Neural progenitor cell (in vitro differentiated cells): Measurements from ENCODE around the gene PILRA. TPM values are rescaled to one million over a fixed set of nuclear protein-coding genes. Genes with fewer than 3 reads are reported as not detected.
"Not testable (repeated sequence)": the region's sequence is repeated elsewhere in the genome, so short reads cannot be mapped to it uniquely, and the experiment has no call there.

Source experiments
- DNase-seq: peaks from one replicate; pipeline ENCODE4 v3.0.0-alpha.2; 2016; ENCODE audit warnings: low spot score
- H2AFZ ChIP-seq: fragments of 200-600 bp; sonication (generic); replicated peaks from 2 replicates; pipeline ENCODE4 v1.6.1; 2016; ENCODE audit warnings: antibody characterized with exemption
- H3F3A ChIP-seq: fragments of 200-600 bp; sonication (generic); 2 replicates; pipeline ENCODE4 v1.6.1; 2016; ENCODE audit warnings: antibody characterized with exemption, low read depth
- H3K27ac ChIP-seq: fragments of 200-600 bp; sonication (generic); 2 replicates; pipeline ENCODE4 v1.5.1; 2016; ENCODE audit warnings: mild to moderate bottlenecking
- H3K27me3 ChIP-seq: fragments of 200-600 bp; sonication (generic); 2 replicates; pipeline ENCODE4 v1.6.1; 2016; ENCODE audit warnings: mild to moderate bottlenecking, moderate library complexity
- H3K36me3 ChIP-seq: fragments of 200-600 bp; sonication (generic); 2 replicates; pipeline ENCODE4 v1.5.1; 2016
- H3K4me1 ChIP-seq: fragments of 200-600 bp; sonication (generic); 2 replicates; pipeline ENCODE4 v1.6.1; 2016; ENCODE audit warnings: mixed run types
- H3K4me2 ChIP-seq: fragments of 200-600 bp; sonication (generic); 2 replicates; pipeline ENCODE4 v1.6.1; 2016
- H3K4me3 ChIP-seq: fragments of 200-600 bp; sonication (generic); 2 replicates; pipeline ENCODE4 v1.5.1; 2016
- H3K79me2 ChIP-seq: fragments of 200-600 bp; sonication (generic); 2 replicates; pipeline ENCODE4 v1.6.1; 2016; ENCODE audit warnings: low read depth
- H3K9ac ChIP-seq: fragments of 200-600 bp; sonication (generic); 2 replicates; pipeline ENCODE4 v1.6.1; 2016
- H3K9me3 ChIP-seq: fragments of 200-600 bp; sonication (generic); 2 replicates; pipeline ENCODE4 v1.5.1; 2016; ENCODE audit warnings: low read depth
- H4K20me1 ChIP-seq: fragments of 200-600 bp; sonication (generic); 2 replicates; pipeline ENCODE4 v1.6.1; 2016; ENCODE audit warnings: low read depth
- H3K27ac Mint-ChIP-seq: 3 replicates; pipeline ENCODE4 v1.8.0; 2021; ENCODE audit warnings: mixed read lengths
- H3K27me3 Mint-ChIP-seq: 2 replicates; pipeline ENCODE4 v1.8.0; 2022; ENCODE audit warnings: low read depth, mild to moderate bottlenecking, inconsistent platforms, moderate library complexity, mixed read lengths; ENCODE audit not compliant: insufficient read depth
- H3K36me3 Mint-ChIP-seq: 3 replicates; pipeline ENCODE4 v1.8.0; 2021; ENCODE audit warnings: mixed read lengths
- H3K4me1 Mint-ChIP-seq: 3 replicates; pipeline ENCODE4 v1.8.0; 2021; ENCODE audit warnings: mixed read lengths
- H3K4me3 Mint-ChIP-seq: 3 replicates; pipeline ENCODE4 v1.8.0; 2021; ENCODE audit warnings: mild to moderate bottlenecking, moderate library complexity, mixed read lengths
- H3K9me3 Mint-ChIP-seq: 3 replicates; pipeline ENCODE4 v1.8.0; 2020; ENCODE audit warnings: mixed read lengths
- EZH2 ChIP-seq: fragments of 200-600 bp; sonication (generic); IDR thresholded peaks from 2 replicates; pipeline ENCODE4 v1.6.1; 2017; ENCODE audit warnings: antibody characterized with exemption, mild to moderate bottlenecking, moderate library complexity
- EZH2phosphoT487 ChIP-seq: fragments of 200-600 bp; sonication (generic); IDR thresholded peaks from 2 replicates; pipeline ENCODE4 v1.6.1; 2017; ENCODE audit warnings: antibody characterized with exemption
- total RNA-seq: library from RNA; depleted of rRNA; stranded (reverse); fragments of >200 nt; gene quantifications from 2 replicates; pipeline ENCODE4 v1.2.3, GENCODE V29; 2015; ENCODE audit warnings: low replicate concordance
- TF ChIP-seq, protein P1 (sequence below): fragments of 200-600 bp; sonication (generic); IDR thresholded peaks from 2 replicates; pipeline ENCODE4 v1.5.1; 2017; ENCODE audit warnings: antibody characterized with exemption, mild to moderate bottlenecking

Gene PILRA
- total RNA-seq, 1 donor from 2014 or later: 6.7 TPM

DNA sequence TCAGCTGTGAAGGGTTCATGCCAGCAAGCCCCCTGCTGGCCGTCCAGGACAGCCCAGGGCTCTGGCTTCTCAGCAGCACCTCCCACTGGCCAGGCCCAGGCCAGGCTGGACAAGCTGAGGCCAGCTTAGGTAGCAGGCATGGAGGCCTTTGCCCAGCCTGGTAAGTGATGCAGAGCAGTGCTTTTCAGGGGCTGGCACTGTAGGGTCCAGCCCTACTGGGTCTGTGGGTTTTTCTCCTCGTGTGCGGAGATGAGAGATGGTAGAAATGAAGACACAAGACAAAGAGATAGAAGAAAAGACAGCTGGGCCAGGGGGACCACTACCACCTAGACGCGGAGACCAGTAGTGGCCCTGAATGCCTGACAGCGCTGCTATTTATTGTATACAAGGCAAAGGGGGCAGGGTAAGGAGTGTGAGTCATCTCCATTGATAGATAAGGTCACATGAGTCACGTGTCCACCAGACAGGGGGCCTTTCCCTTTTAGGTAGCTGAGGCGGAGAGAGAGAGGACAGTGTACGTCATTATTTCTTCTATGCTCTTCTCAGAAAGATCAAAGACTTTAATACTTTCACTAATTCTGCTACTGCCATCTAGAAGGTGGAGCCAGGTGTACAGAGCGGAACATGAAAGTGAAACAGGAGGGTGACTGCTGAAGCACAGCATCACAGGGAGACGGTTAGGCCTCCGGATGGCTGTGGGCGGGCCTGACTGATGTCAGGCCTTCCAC lies 28.6 kb upstream of the PILRA start:
- DNase-seq: peak; percentile 56
- not testable (repeated sequence) for H3K27me3 Mint-ChIP-seq, H3K9me3 ChIP-seq, H3K9me3 Mint-ChIP-seq, H3K9ac ChIP-seq, H3K4me3 Mint-ChIP-seq, H2AFZ ChIP-seq, H3K4me1 Mint-ChIP-seq, H3F3A ChIP-seq, H3K27ac ChIP-seq, H3K4me2 ChIP-seq, H3K27me3 ChIP-seq, H3K4me1 ChIP-seq, H3K4me3 ChIP-seq, H3K27ac Mint-ChIP-seq
- peaks cover 31% of the 10 kb centered on the region for H3K36me3 Mint-ChIP-seq
- Histone ChIP-seq H4K20me1 (peaks cover 36% of the 10 kb centered on the region), H3K36me3 (peaks cover 23% of the 10 kb centered on the region), H3K79me2 (peaks cover 18% of the 10 kb centered on the region)
- TF ChIP-seq, protein P1, sequence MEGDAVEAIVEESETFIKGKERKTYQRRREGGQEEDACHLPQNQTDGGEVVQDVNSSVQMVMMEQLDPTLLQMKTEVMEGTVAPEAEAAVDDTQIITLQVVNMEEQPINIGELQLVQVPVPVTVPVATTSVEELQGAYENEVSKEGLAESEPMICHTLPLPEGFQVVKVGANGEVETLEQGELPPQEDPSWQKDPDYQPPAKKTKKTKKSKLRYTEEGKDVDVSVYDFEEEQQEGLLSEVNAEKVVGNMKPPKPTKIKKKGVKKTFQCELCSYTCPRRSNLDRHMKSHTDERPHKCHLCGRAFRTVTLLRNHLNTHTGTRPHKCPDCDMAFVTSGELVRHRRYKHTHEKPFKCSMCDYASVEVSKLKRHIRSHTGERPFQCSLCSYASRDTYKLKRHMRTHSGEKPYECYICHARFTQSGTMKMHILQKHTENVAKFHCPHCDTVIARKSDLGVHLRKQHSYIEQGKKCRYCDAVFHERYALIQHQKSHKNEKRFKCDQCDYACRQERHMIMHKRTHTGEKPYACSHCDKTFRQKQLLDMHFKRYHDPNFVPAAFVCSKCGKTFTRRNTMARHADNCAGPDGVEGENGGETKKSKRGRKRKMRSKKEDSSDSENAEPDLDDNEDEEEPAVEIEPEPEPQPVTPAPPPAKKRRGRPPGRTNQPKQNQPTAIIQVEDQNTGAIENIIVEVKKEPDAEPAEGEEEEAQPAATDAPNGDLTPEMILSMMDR: peak; percentile 61

DNA sequence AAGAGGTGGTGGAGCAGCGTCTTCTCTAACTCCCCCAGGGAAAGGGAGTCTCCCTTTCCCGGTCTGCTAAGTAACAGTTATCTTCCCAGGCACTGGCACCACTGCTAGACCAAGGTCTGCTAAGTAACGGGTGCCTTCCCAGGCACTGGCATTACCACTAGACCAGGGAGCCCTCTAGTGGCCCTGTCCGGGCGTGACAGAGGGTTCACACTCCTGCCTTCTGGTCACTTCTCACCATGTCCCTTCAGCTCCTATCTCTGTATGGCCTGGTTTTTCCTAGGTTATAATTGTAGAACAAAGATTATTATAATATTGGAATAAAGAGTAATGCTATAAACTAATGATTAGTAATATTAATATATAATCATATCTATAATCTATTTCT lies 28.0 kb upstream of the PILRA start:
- not testable (repeated sequence) for H3K4me1 Mint-ChIP-seq, H3K4me2 ChIP-seq, H3K9ac ChIP-seq, H3K27me3 Mint-ChIP-seq, H3K4me3 Mint-ChIP-seq, H3K27ac Mint-ChIP-seq, H3F3A ChIP-seq, H3K27me3 ChIP-seq, H3K4me3 ChIP-seq, H3K27ac ChIP-seq, H3K9me3 ChIP-seq, H2AFZ ChIP-seq, H3K9me3 Mint-ChIP-seq, H3K4me1 ChIP-seq
- TF ChIP-seq, protein P1: peak; percentile 50
- H3K36me3 ChIP-seq: peaks cover 23% of the 10 kb centered on the region
- H3K36me3 Mint-ChIP-seq: peaks cover 32% of the 10 kb centered on the region
- peak; percentile 57 for DNase-seq
- H4K20me1 ChIP-seq: peaks cover 37% of the 10 kb centered on the region
- H3K79me2 ChIP-seq: peaks cover 15% of the 10 kb centered on the region

DNA sequence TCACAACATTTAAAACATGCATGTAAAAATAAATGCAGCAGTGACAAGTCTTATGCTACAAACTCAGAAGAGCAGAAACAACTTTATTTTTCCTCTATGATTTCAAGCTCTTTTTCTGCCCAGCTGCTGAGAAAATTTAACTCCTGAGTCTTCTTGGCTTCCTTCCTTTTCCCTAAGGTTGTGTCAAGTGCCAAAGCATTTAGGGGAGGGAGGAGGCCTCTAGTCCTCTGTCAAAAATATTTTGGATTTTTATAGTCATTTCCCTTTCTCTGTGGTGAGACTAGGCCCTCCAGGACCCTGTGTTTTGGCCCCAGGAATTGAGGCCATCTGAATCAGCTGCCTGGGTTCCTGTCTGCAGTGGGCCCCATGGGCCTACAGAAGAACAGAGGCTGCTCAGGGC lies 26.4 kb upstream of the PILRA start:
- no peak overlapping the region for H2AFZ ChIP-seq
- TF ChIP-seq EZH2phosphoT487: no peak
- TF ChIP-seq EZH2: no peak
- TF ChIP-seq, protein P1: no peak
- H3K27me3 ChIP-seq: no peaks in the 10 kb centered on the region
- peaks cover 3% of the 10 kb centered on the region for H3K27me3 Mint-ChIP-seq
- no peak overlapping the region for H3K4me3 Mint-ChIP-seq
- no peak for DNase-seq
- H3K9me3 Mint-ChIP-seq: no peaks in the 10 kb centered on the region
- peaks cover 10% of the 10 kb centered on the region for H3K4me1 Mint-ChIP-seq
- H4K20me1 ChIP-seq: peaks cover 39% of the 10 kb centered on the region
- no peaks in the 10 kb centered on the region for H3K9me3 ChIP-seq
- no peak overlapping the region for H3K4me2 ChIP-seq
- no peak overlapping the region for H3K9ac ChIP-seq
- H3K4me1 ChIP-seq: no peaks in the 10 kb centered on the region
- peaks cover 9% of the 10 kb centered on the region for H3F3A ChIP-seq
- H3K36me3 ChIP-seq: peaks cover 23% of the 10 kb centered on the region
- H3K79me2 ChIP-seq: peaks cover 15% of the 10 kb centered on the region
- H3K4me3 ChIP-seq: no peak overlapping the region
- peaks cover 31% of the 10 kb centered on the region for H3K36me3 Mint-ChIP-seq
- H3K27ac ChIP-seq: no peak overlapping the region
- H3K27ac Mint-ChIP-seq: no peak overlapping the region
